22Rv1 (cell line): ENCODE data around the gene PICALM.

Experiments
- CTCF ChIP-seq: fragments of 450-650 bp; IDR thresholded peaks from 2 replicates; pipeline ENCODE4 v1.5.1; 2017; ENCODE audit warnings: mild to moderate bottlenecking
- ZFX ChIP-seq: fragments of 450-650 bp; IDR thresholded peaks from 2 replicates; pipeline ENCODE4 v1.6.1; 2017; ENCODE audit warnings: antibody characterized with exemption, borderline replicate concordance

- no peak for TF ChIP-seq CTCF
- TF ChIP-seq ZFX: no peak
Observed at GRCh38 chr11:85946221-85946620, 122.7 kb downstream of the PICALM start.
